ENCODE data around the gene SEL1L2.

Gene SEL1L2

DNA sequence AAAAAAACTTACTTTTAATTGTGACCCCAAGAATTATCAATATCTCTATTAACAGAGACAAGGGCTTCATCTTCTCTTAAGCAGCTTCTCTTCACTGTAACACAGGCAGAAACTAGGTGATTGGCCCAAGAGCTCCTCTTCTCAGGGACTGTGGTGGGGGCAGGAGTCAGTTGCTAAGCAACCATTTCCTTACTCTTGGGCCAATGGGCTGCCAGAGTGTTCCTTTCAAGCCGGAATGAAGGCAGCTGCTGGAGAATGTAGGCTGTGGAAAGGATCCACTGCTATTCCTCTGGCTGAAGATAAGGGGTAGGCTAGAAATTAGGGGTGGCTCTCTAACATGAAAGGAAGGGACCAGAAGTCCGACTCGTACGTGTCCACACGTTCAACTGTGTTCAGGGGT, at the start of gene SEL1L2:
SEL1L2 (minus strand) TSS at position 150 of the 400 bp plus-strand sequence; CDS start at position 70, 80 bp downstream.
- TF ChIP-seq CTCF (IDR thresholded peaks at IDR 0.05; ENCODE audit: control insufficient read depth, extremely low read depth, insufficient read depth) = no peak
- DNase-seq (ENCODE audit: low read depth) = no peak
- no peak within 1 kb of the TSS for H3K4me3 ChIP-seq (ENCODE audit: low read depth, low read length)

DNA sequence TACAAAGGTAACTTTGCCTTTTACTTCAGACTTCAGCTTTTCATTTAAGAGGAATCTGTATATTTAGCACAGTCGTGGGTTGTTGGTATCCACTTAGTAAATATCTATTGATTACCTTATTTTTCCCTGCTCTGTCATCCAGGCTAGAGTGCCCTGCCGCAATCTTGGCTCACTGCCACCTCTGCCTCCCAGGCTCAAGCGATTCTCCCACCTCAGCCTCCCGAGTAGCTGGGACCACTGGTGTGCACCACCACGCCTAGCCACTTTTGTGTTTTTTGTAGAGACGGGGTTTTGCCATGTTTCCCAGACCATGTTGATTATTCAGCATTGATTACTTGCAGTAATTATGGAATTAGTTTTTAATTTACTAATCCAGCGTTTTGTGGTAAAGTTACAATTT, 46.2 kb upstream of the SEL1L2 start:
- TF ChIP-seq CTCF (IDR thresholded peaks at IDR 0.05; ENCODE audit: control insufficient read depth, extremely low read depth, insufficient read depth) = no peak
- no peak for DNase-seq (ENCODE audit: low read depth)
- no peak overlapping the region for H3K4me3 ChIP-seq (ENCODE audit: low read depth, low read length)

- H3K4me3 ChIP-seq (ENCODE audit: low read depth, low read length) = no peak overlapping the region
- no peak for TF ChIP-seq CTCF (IDR thresholded peaks at IDR 0.05; ENCODE audit: control insufficient read depth, extremely low read depth, insufficient read depth)
- DNase-seq (ENCODE audit: low read depth) = no peak
These were observed 42.9 kb upstream of the SEL1L2 start for GRCh38 chr20:14033310-14033709.

DNA sequence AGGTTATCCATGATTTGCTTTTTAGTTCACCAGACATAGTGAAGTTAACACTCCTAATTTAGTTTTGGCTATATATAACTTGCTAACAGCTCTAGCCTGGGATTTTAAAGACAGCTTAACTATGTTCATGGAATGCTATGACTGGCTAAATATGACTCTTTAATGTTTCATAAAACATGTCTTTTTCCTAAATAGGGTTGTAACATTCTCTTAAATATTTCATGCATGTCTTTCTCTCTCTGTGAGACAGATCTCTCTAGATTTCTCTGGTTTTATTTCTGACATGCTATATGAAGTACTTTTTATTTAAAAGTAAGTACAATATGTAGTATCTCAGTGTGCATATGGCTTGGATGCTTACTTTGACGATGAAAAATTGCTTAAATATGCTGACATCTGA, 40.6 kb upstream of the SEL1L2 start:
- DNase-seq (ENCODE audit: low read depth) = no peak
- TF ChIP-seq CTCF (IDR thresholded peaks at IDR 0.05; ENCODE audit: control insufficient read depth, extremely low read depth, insufficient read depth) = no peak
- no peak overlapping the region for H3K4me3 ChIP-seq (ENCODE audit: low read depth, low read length)

DNA sequence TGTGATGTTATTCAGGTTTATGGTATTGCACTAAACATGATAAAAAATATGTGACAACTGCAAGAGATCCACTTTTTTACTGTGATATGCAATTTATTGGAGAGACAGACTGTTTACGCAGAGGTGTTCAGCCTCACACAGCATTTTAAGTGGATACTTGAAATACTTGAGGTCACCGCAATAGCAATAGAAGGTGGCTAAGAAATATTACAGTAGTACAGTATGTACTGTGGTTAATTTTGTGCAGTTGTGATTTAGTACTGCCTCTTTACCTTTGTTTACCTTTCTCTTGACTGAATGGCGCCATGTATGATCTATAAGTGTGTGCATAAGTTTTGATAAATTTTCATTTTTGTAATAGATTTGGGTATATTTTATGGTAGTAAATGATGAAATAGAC, 22.3 kb upstream of the SEL1L2 start:
- no peak for DNase-seq (ENCODE audit: low read depth)
- H3K4me3 ChIP-seq (ENCODE audit: low read depth, low read length) = no peak overlapping the region
- no peak for TF ChIP-seq CTCF (IDR thresholded peaks at IDR 0.05; ENCODE audit: control insufficient read depth, extremely low read depth, insufficient read depth)

- no peak for TF ChIP-seq CTCF (IDR thresholded peaks at IDR 0.05; ENCODE audit: control insufficient read depth, extremely low read depth, insufficient read depth)
- H3K4me3 ChIP-seq (ENCODE audit: low read depth, low read length) = no peak overlapping the region
- DNase-seq (ENCODE audit: low read depth) = no peak
These were observed 18.8 kb upstream of the SEL1L2 start for GRCh38 chr20:14009208-14009607.

DNA sequence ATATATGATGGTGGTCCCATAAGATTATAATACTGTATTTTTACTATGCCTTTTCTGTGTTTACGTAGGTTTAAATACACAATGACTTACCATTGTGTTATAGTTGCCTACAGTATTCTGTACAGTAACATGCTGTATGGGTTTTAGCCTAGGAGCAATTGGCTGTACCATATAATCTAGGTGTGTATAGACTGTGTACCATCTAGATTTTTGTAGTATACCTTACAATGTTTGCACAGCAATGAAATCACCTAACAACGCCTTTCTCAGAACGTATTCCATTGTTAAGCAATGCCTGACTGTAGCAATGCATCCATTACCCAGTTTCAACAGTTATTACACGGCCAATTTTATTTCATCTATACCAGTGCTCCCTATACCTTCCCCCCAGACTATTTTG, 15.6 kb upstream of the SEL1L2 start:
- TF ChIP-seq CTCF (IDR thresholded peaks at IDR 0.05; ENCODE audit: control insufficient read depth, extremely low read depth, insufficient read depth) = no peak

More for the DNA sequence above, 15.6 kb upstream of the SEL1L2 start:
- H3K4me3 ChIP-seq (ENCODE audit: low read depth, low read length) = no peak overlapping the region
- no peak for DNase-seq (ENCODE audit: low read depth)
